ENCODE data around the gene AKAP8. TPM values are rescaled to one million over a fixed set of nuclear protein-coding genes. Genes with fewer than 3 reads are reported as not detected.

Gene AKAP8
- total and polyA plus RNA-seq, 9 of the 15 experiments (the other 6 are each of a cell fraction or from before 2014, with no cell fraction given), result 3.4 to 56.5 (median 15.0) TPM

GRCh38 chr19:15419413-15420025 lies 39.9 kb upstream of the AKAP8 start (continued):
- TF ChIP-seq ZNF324 (CRISPR knock-in tag; IDR thresholded peaks at IDR 0.05) (0 out of 2 replicates have a peak, but pooled peaks have one; percentile 37), JUN (IDR thresholded peaks at IDR 0.05; ENCODE audit: borderline replicate concordance, low read depth, low read length) (no peak), JUN (CRISPR knock-in tag; IDR thresholded peaks at IDR 0.05; ENCODE audit: borderline replicate concordance) (no peak), ZBTB9 (CRISPR knock-in tag; IDR thresholded peaks at IDR 0.05) (0 out of 2 replicates have a peak, but pooled peaks have one; percentile 51), ZNF24 (IDR thresholded peaks at IDR 0.05) (0 out of 2 replicates have a peak, but pooled peaks have one; percentile 21), CEBPB (tag; IDR thresholded peaks at IDR 0.05) (no peak), KLF1 (tag; IDR thresholded peaks at IDR 0.05) (no peak), HNRNPLL (IDR thresholded peaks at IDR 0.05; ENCODE audit: low read depth, low read length, poor library complexity, severe bottlenecking) (peak; percentile 11), TRIM24 (IDR thresholded peaks at IDR 0.05) (no peak), NONO (IDR thresholded peaks at IDR 0.05; ENCODE audit: low read depth in 2 of 2, low read length in 1 of 2) (no peak), E2F6 (IDR thresholded peaks at IDR 0.05; ENCODE audit: borderline replicate concordance in 1 of 2, extremely low read depth in 1 of 2, insufficient read depth in 1 of 2, insufficient read length in 1 of 2, low read depth in 1 of 2, low read length in 1 of 2, poor library complexity in 1 of 2, severe bottlenecking in 1 of 2) (no peak), ZBTB1 (CRISPR knock-in tag; IDR thresholded peaks at IDR 0.05; ENCODE audit: borderline replicate concordance, low read depth) (no peak), TSC22D4 (tag; IDR thresholded peaks at IDR 0.05) (no peak), YY1 (IDR thresholded peaks at IDR 0.05; ENCODE audit: borderline replicate concordance in 1 of 3, control insufficient read depth in 1 of 3, extremely low read depth in 1 of 3, insufficient read depth in 3 of 3, insufficient read length in 1 of 3, insufficient replicate concordance in 2 of 3, low read depth in 1 of 3, low read length in 2 of 3) (no peak)
